Spleen (tissue), 11 donors: ENCODE measurements around the gene CHN1. TPM values are rescaled to one million over a fixed set of nuclear protein-coding genes. Genes with fewer than 3 reads are reported as not detected.

Experiments used
- DNase-seq: peaks from one replicate; pipeline ENCODE4 v3.0.0-alpha.2; 2020
- H3K27ac ChIP-seq, 8 donors: fragments of 200-600 bp; sonication (generic) in 7 of 8; 1 replicate in 4 of 8; 2 replicates in 4 of 8; pipeline versions ENCODE4 v1.5.0 to v1.8.0; 2016 to 2021; ENCODE audit warnings: inconsistent platforms in 4 of 8, mild to moderate bottlenecking in 4 of 8, moderate library complexity in 1 of 8
- H3K27me3 ChIP-seq, 7 donors: fragments of 200-600 bp; sonication (generic) in 6 of 7; replicated peaks in 1 of 7; 1 replicate in 4 of 7; 2 replicates in 3 of 7; pipeline versions ENCODE4 v1.5.0 to v1.8.0; 2016 to 2021; ENCODE audit warnings: inconsistent platforms in 3 of 7, mild to moderate bottlenecking in 1 of 7
- H3K36me3 ChIP-seq, 6 donors: fragments of 200-600 bp; sonication (generic) in 5 of 6; 1 replicate in 4 of 6; 2 replicates in 2 of 6; pipeline versions ENCODE4 v1.5.0 to v1.8.0; 2016 to 2021; ENCODE audit warnings: inconsistent platforms in 2 of 6
- H3K4me1 ChIP-seq, 6 donors: fragments of 200-600 bp; sonication (generic) in 5 of 6; 1 replicate in 3 of 6; 2 replicates in 3 of 6; pipeline versions ENCODE4 v1.5.0 to v1.8.0; 2016 to 2021; ENCODE audit warnings: inconsistent platforms in 3 of 6
- H3K4me3 ChIP-seq, 8 donors: fragments of 200-600 bp; sonication (generic) in 7 of 8; 1 replicate in 4 of 8; 2 replicates in 4 of 8; pipeline versions ENCODE4 v1.5.0 to v1.8.0; 2016 to 2021; ENCODE audit warnings: inconsistent platforms in 4 of 8, mild to moderate bottlenecking in 4 of 8, moderate library complexity in 2 of 8
- H3K9me3 ChIP-seq, 8 donors: fragments of 200-600 bp; sonication (generic) in 7 of 8; 1 replicate in 4 of 8; 2 replicates in 4 of 8; pipeline versions ENCODE4 v1.5.0 to v1.8.0; 2016 to 2021; ENCODE audit warnings: inconsistent platforms in 4 of 8
- CTCF ChIP-seq, 11 experiments: fragments of 200-600 bp in 7 of 11; fragments of 450-650 bp in 4 of 11; sonication (generic) in 4 of 11; IDR thresholded peaks in 8 of 11; conservative IDR thresholded peaks in 3 of 11; 1 replicate in 7 of 11; 2 replicates in 4 of 11; pipeline versions ENCODE4 v1.4.0 to v1.8.0; 2016 to 2021; ENCODE audit warnings: antibody characterized with exemption in 11 of 11, inconsistent platforms in 4 of 11, mild to moderate bottlenecking in 1 of 11
- POLR2A ChIP-seq, 3 donors: fragments of 450-650 bp; IDR thresholded peaks; one replicate each; pipeline ENCODE4 v1.5.1; 2017; ENCODE audit warnings: antibody characterized with exemption in 3 of 3, mild to moderate bottlenecking in 1 of 3
- POLR2AphosphoS5 ChIP-seq, 3 donors: sonication (generic); formaldehyde crosslinking; IDR thresholded peaks; one replicate each; pipeline ENCODE4 v1.5.1; 2017; ENCODE audit warnings: antibody characterized with exemption in 3 of 3
- WGBS, 5 donors: extraction: QIAGEN DNeasy Blood & Tissue Kit in 3 of 5; methylation state at CpG; one replicate each; pipeline versions ENCODE4 v1.1.5 to v1.1.7; 2013 to 2018; 5-methylcytosine and 5-hydroxymethylcytosine counted together
- intact Hi-C: fragments of 100-400 bp; cut with DNase I; formaldehyde crosslinking; loops from one replicate; pipeline ENCODE4 v1.15.0; 2023; ENCODE audit warnings: low total_unique reads
- polyA plus RNA-seq, 3 donors: library from polyadenylated mRNA; stranded (reverse); fragments of 200-250 nt; gene quantifications; one replicate each; pipeline ENCODE4 v1.2.1, GENCODE V29; 2013
- total RNA-seq, 7 donors: library from RNA; depleted of rRNA in 3 of 7; stranded (reverse); fragments of >200 nt in 3 of 7; fragmentation: NEBNext Ultra II Directional in 4 of 7; extraction: Animal tissue kit (Norgen Biotek cat#: 25700) in 4 of 7; gene quantifications; one replicate each; pipeline versions ENCODE4 v1.1.0 to v1.2.1, GENCODE V29; 2016 to 2021
- donor health status: healthy with polysubstance abuse.
- donor health status: DM: no; HTN: no; CAD: no; lungs with moderate emphysema.
- donor health status: DM: no; HTN: no; CAD: no.
- donor health status: Bipolar disorder and iron deficiency.
- donor health status: healthy.
- donor health status: DM: no; HTN: no; CAD: no.
- donor health status: DM: yes; HTN: yes; CAD: no.

Gene CHN1
- total and polyA plus RNA-seq, 10 donors = 5.4 to 14.6 (median 9.7) TPM

DNA sequence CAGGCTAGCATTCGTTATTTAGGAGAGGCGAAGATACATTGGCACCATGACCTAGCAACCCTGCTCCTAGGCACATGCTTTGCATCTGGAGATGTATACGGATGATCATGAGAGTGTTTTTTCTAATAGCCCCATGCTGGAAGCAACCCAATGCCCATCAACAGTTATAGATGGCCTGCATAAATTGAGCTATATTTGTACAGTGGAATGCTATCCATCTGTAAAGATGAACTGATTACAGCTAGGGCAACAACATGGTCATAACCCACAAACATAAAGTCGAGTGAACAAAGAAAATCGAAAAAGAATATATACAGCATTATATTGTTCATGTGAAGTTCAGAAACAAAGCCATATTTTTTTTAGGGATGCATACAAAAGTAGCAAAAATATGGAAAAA lies 220.3 kb downstream of the CHN1 start:
- Histone ChIP-seq H3K4me1 (peaks cover 0 to 7% (median 2%) of the 10 kb centered on the region in 6 donors), H3K36me3 (no peaks in the 10 kb centered on the region), H3K27ac (no peak overlapping the region), H3K9me3 (no peaks in the 10 kb centered on the region), H3K4me3 (no peak overlapping the region), H3K27me3 (no peaks in the 10 kb centered on the region)
- intact Hi-C loops = no loop called here
- DNase-seq = no peak
- 92 to 96% (median 94%) methylated on average over 5 of the region's 5 CpGs for WGBS, 5 donors
- TF ChIP-seq POLR2A (IDR thresholded peaks at IDR 0.05) = no peak
- no peak for TF ChIP-seq POLR2AphosphoS5 (IDR thresholded peaks at IDR 0.05)
- TF ChIP-seq CTCF (IDR thresholded peaks at IDR 0.05 in 8 of 11, conservative IDR thresholded peaks at IDR 0.05 in 3 of 11) = no peak

GRCh38 chr2:174784316-174784715 lies 220.9 kb downstream of the CHN1 start:
- H3K27ac ChIP-seq = no peak overlapping the region

DNA sequence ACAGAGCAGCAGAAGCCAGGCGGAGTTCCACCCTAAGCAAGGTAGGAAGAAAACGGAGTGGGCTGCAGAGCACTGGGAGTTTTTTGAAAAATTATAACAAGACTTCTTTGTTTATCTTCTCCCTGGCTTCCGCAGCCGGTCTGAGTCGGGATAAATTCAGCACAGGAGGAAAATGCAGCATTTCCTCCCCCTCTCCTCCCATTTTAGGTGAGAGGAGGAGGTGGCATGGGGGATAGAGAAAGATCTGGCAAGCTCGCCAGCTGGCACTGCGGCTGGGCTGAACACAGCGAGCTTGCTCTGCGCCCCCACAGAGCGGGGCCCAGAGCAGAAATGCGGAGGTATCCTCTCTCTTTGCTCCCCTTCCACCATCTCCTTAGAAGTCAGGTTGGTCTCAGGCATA lies 223.2 kb downstream of the CHN1 start:
- DNase-seq = no peak
- Histone ChIP-seq H3K27me3 (no peaks in the 10 kb centered on the region), H3K27ac (no peak overlapping the region), H3K4me3 (no peak overlapping the region), H3K4me1 (peaks cover 6 to 22% (median 16%) of the 10 kb centered on the region in 6 donors), H3K9me3 (no peaks in the 10 kb centered on the region), H3K36me3 (no peaks in the 10 kb centered on the region)
- TF ChIP-seq CTCF (IDR thresholded peaks at IDR 0.05 in 8 of 11, conservative IDR thresholded peaks at IDR 0.05 in 3 of 11) = no peak
- TF ChIP-seq POLR2AphosphoS5 (IDR thresholded peaks at IDR 0.05) = no peak
- no peak for TF ChIP-seq POLR2A (IDR thresholded peaks at IDR 0.05)
- 79 to 93% (median 84%) methylated on average over 11 of the region's 11 CpGs for WGBS, 5 donors
- intact Hi-C loops = no loop called here

More at GRCh38 chr2:174784316-174784715, 220.9 kb downstream of the CHN1 start:
- TF ChIP-seq POLR2A (IDR thresholded peaks at IDR 0.05) = no peak
- TF ChIP-seq POLR2AphosphoS5 (IDR thresholded peaks at IDR 0.05) = no peak
- no peak for TF ChIP-seq CTCF (IDR thresholded peaks at IDR 0.05 in 8 of 11, conservative IDR thresholded peaks at IDR 0.05 in 3 of 11)
- Histone ChIP-seq H3K27me3 (no peaks in the 10 kb centered on the region), H3K9me3 (no peaks in the 10 kb centered on the region), H3K4me3 (no peak overlapping the region), H3K36me3 (no peaks in the 10 kb centered on the region), H3K4me1 (peaks cover 0 to 10% (median 2%) of the 10 kb centered on the region in 6 donors)
- intact Hi-C loops = no loop called here
- DNase-seq = no peak
- 88 to 95% (median 89%) methylated on average over 7 of the region's 7 CpGs for WGBS, 5 donors

DNA sequence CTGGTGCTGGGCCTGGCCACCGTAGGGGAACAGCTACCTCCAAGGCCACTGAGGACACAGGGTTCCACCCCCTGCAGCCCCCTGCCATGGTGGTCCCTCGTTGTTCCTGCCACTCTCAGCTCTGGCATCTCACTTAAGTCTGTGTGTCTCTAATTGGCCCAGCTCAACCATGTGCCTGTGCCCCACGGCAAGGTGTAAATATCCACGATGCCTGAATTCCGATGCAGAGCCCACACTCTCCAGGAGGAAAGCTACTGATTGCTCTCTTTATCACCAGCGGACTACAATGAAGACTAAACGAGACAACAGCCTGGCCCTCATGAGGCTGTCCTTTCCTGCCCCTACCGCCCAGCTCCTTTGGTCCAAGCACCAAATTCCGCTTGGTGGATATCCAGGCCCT lies 223.9 kb downstream of the CHN1 start:
- Histone ChIP-seq H3K4me3 (no peak overlapping the region), H3K9me3 (no peaks in the 10 kb centered on the region), H3K4me1 (peaks cover 6 to 22% (median 16%) of the 10 kb centered on the region in 6 donors), H3K27me3 (no peaks in the 10 kb centered on the region), H3K36me3 (no peaks in the 10 kb centered on the region), H3K27ac (no peak overlapping the region)
- DNase-seq = no peak
- 88 to 99% (median 91%) methylated on average over 9 of the region's 9 CpGs for WGBS, 5 donors
- intact Hi-C loops = no loop called here
- TF ChIP-seq CTCF (IDR thresholded peaks at IDR 0.05 in 8 of 11, conservative IDR thresholded peaks at IDR 0.05 in 3 of 11) = no peak
- TF ChIP-seq POLR2A (IDR thresholded peaks at IDR 0.05) = no peak
- TF ChIP-seq POLR2AphosphoS5 (IDR thresholded peaks at IDR 0.05) = no peak
